Bronchial epithelial cell (primary cell): ENCODE results near the gene LMX1B. TPM values are rescaled to one million over a fixed set of nuclear protein-coding genes. Genes with fewer than 3 reads are reported as not detected.

Experiments used
- DNase-seq: peaks from one replicate; pipeline ENCODE4 v3.0.0-alpha.2; 2010; ENCODE audit warnings: low read depth
- FAIRE-seq: peaks from 2 replicates; lab custom pipeline; 2011; peaks lifted over from hg19 to GRCh38; lab: Jason Lieb, UNC
- H3K27me3 ChIP-seq: 2 replicates; pipeline ENCODE4 v1.5.1; 2011; ENCODE audit warnings: low read length; ENCODE audit not compliant: control insufficient read depth, insufficient read depth
- H3K36me3 ChIP-seq: 2 replicates; pipeline ENCODE4 v1.5.1; 2011; ENCODE audit warnings: low read length; ENCODE audit not compliant: control insufficient read depth, insufficient read depth
- H3K4me3 ChIP-seq: 2 replicates; pipeline ENCODE4 v1.5.1; 2011; ENCODE audit warnings: mild to moderate bottlenecking, low read depth, low read length, control low read depth
- CTCF ChIP-seq: IDR thresholded peaks from 2 replicates; pipeline ENCODE4 v1.5.1; 2011; ENCODE audit warnings: mild to moderate bottlenecking, moderate library complexity, low read length, control low read depth, inconsistent platforms; ENCODE audit not compliant: insufficient read depth, severe bottlenecking
- total RNA-seq: library from RNA; depleted of rRNA; stranded (reverse); fragments of >200 nt; gene quantifications from 2 replicates; pipeline ENCODE4 v1.2.1, GENCODE V29; 2014

The LMX1B gene
- total RNA-seq, 1 donor from 2014 or later, result not detected

GRCh38 chr9:126678989-126679388 lies 65.3 kb downstream of the LMX1B start:
- no peak for FAIRE-seq
- Histone ChIP-seq H3K4me3 (no peak overlapping the region), H3K36me3 (no peaks in the 10 kb centered on the region), H3K27me3 (peaks cover 11% of the 10 kb centered on the region)
- DNase-seq, result peak; percentile 50
- no peak for TF ChIP-seq CTCF

GRCh38 chr9:126681336-126681735 lies 67.6 kb downstream of the LMX1B start:
- Histone ChIP-seq H3K4me3 (no peak overlapping the region), H3K27me3 (peaks cover 10% of the 10 kb centered on the region), H3K36me3 (no peaks in the 10 kb centered on the region)
- TF ChIP-seq CTCF, result no peak
- DNase-seq (no peak), FAIRE-seq (no peak)

GRCh38 chr9:126682113-126682810 lies 68.5 kb downstream of the LMX1B start:
- FAIRE-seq (no peak), DNase-seq (no peak)
- no peaks in the 10 kb centered on the region for H3K36me3 ChIP-seq
- H3K4me3 ChIP-seq, result no peak overlapping the region
- peaks cover 5% of the 10 kb centered on the region for H3K27me3 ChIP-seq
- no peak for TF ChIP-seq CTCF

GRCh38 chr9:126682928-126683697 lies 69.4 kb downstream of the LMX1B start:
- FAIRE-seq (no peak), DNase-seq (no peak)
- no peaks in the 10 kb centered on the region for H3K36me3 ChIP-seq
- no peak overlapping the region for H3K4me3 ChIP-seq
- peaks cover 4% of the 10 kb centered on the region for H3K27me3 ChIP-seq
- TF ChIP-seq CTCF, result no peak

GRCh38 chr9:126683698-126684044 lies 69.9 kb downstream of the LMX1B start:
- Histone ChIP-seq H3K36me3 (no peaks in the 10 kb centered on the region), H3K4me3 (no peak overlapping the region), H3K27me3 (peaks cover 4% of the 10 kb centered on the region)
- TF ChIP-seq CTCF, result no peak
- DNase-seq (no peak), FAIRE-seq (peak; percentile 68)
